SK-N-SH treated with all-trans-retinoic acid at 6 μM for 48 hours (cell line): ENCODE results near the gene U2AF2.

Source experiments
- ARNTL ChIP-seq: fragments of 450-650 bp; formaldehyde crosslinking; IDR thresholded peaks from 2 replicates; pipeline ENCODE4 v1.5.0; 2020; ENCODE audit warnings: low read depth, mild to moderate bottlenecking, moderate library complexity, borderline replicate concordance
- BACH2 ChIP-seq: fragments of 250-450 bp; sonication (Bioruptor Pico); IDR thresholded peaks from 2 replicates; pipeline ENCODE4 v1.9.0; 2021; ENCODE audit warnings: mild to moderate bottlenecking, borderline replicate concordance
- CREB5 ChIP-seq: fragments of 250-450 bp; sonication (Bioruptor Pico); IDR thresholded peaks from 2 replicates; pipeline ENCODE4 v1.5.1; 2020; ENCODE audit warnings: low read depth, mild to moderate bottlenecking, moderate library complexity
- CSRNP3 ChIP-seq: fragments of 250-450 bp; sonication (Bioruptor Pico); IDR thresholded peaks from 2 replicates; pipeline ENCODE4 v1.5.1; 2021; ENCODE audit warnings: mild to moderate bottlenecking, moderate library complexity
- PATZ1 ChIP-seq: fragments of 250-450 bp; sonication (Bioruptor Pico); IDR thresholded peaks from 2 replicates; pipeline ENCODE4 v1.8.0; 2020; ENCODE audit warnings: mild to moderate bottlenecking, moderate library complexity, borderline replicate concordance
- PPARA ChIP-seq: fragments of 250-450 bp; sonication (Bioruptor Pico); IDR thresholded peaks from 2 replicates; pipeline ENCODE4 v1.5.0; 2020; ENCODE audit warnings: mild to moderate bottlenecking, borderline replicate concordance
- RARB ChIP-seq: fragments of 250-450 bp; sonication (Bioruptor Pico); IDR thresholded peaks from 2 replicates; pipeline ENCODE4 v1.8.0; 2021; ENCODE audit warnings: mild to moderate bottlenecking, moderate library complexity
- TCF4 ChIP-seq: fragments of 250-450 bp; sonication (Bioruptor Pico); IDR thresholded peaks from 2 replicates; pipeline ENCODE4 v1.8.0; 2021; ENCODE audit warnings: mild to moderate bottlenecking, moderate library complexity, borderline replicate concordance
- TSHZ2 ChIP-seq: fragments of 250-450 bp; sonication (Bioruptor Pico); IDR thresholded peaks from 2 replicates; pipeline ENCODE4 v1.5.0; 2020; ENCODE audit warnings: mild to moderate bottlenecking, moderate library complexity
- ZFP3 ChIP-seq: fragments of 250-450 bp; sonication (Bioruptor Pico); IDR thresholded peaks from 2 replicates; pipeline ENCODE4 v1.5.0; 2020; ENCODE audit warnings: mild to moderate bottlenecking, moderate library complexity
- ZFP30 ChIP-seq: fragments of 450-650 bp; formaldehyde crosslinking; IDR thresholded peaks from 2 replicates; pipeline ENCODE4 v1.5.0; 2022; ENCODE audit warnings: mild to moderate bottlenecking, moderate library complexity
- ZNF565 ChIP-seq: fragments of 450-650 bp; formaldehyde crosslinking; conservative IDR thresholded peaks from 2 replicates; pipeline ENCODE4 v1.5.0; 2020; ENCODE audit warnings: low read depth, mild to moderate bottlenecking, moderate library complexity
- ZNF70 ChIP-seq: fragments of 450-650 bp; formaldehyde crosslinking; IDR thresholded peaks from 2 replicates; pipeline ENCODE4 v1.5.0; 2020; ENCODE audit warnings: mild to moderate bottlenecking, moderate library complexity
- ZNF8 ChIP-seq: fragments of 450-650 bp; formaldehyde crosslinking; IDR thresholded peaks from 2 replicates; pipeline ENCODE4 v1.5.0; 2020; ENCODE audit warnings: mild to moderate bottlenecking, moderate library complexity

GRCh38 chr19:55675661-55676354 lies 21.0 kb downstream of the U2AF2 start:
- TF ChIP-seq CSRNP3 (CRISPR knock-in tag): no peak
- TF ChIP-seq ZFP3 (CRISPR knock-in tag): no peak
- TF ChIP-seq ZFP30: no peak
- TF ChIP-seq ZNF70: no peak
- no peak for TF ChIP-seq ZNF565 (CRISPR knock-in tag)
- TF ChIP-seq PPARA: no peak
- TF ChIP-seq TCF4 (CRISPR knock-in tag): no peak
- TF ChIP-seq RARB (CRISPR knock-in tag): no peak
- TF ChIP-seq PATZ1 (CRISPR knock-in tag): no peak
- no peak for TF ChIP-seq ZNF8 (CRISPR knock-in tag)
- no peak for TF ChIP-seq CREB5 (CRISPR knock-in tag)
- no peak for TF ChIP-seq BACH2
- TF ChIP-seq ARNTL (CRISPR knock-in tag): no peak
- TF ChIP-seq TSHZ2 (CRISPR knock-in tag): no peak
